DND-41 (cell line): ENCODE data around the gene RIPOR2.

Source experiments
- EZH2 ChIP-seq: IDR thresholded peaks from 3 replicates; pipeline ENCODE4 v1.6.1; 2012; ENCODE audit warnings: borderline replicate concordance, low read depth, mild to moderate bottlenecking, moderate library complexity, low read length, inconsistent platforms; ENCODE audit not compliant: severe bottlenecking
- TF ChIP-seq, protein P1 (sequence below): IDR thresholded peaks from 2 replicates; pipeline ENCODE4 v1.5.1; 2012; ENCODE audit warnings: borderline replicate concordance, low read length, moderate library complexity, mild to moderate bottlenecking; ENCODE audit not compliant: poor library complexity, severe bottlenecking; ENCODE audit errors: extremely low read depth

- TF ChIP-seq, protein P1, sequence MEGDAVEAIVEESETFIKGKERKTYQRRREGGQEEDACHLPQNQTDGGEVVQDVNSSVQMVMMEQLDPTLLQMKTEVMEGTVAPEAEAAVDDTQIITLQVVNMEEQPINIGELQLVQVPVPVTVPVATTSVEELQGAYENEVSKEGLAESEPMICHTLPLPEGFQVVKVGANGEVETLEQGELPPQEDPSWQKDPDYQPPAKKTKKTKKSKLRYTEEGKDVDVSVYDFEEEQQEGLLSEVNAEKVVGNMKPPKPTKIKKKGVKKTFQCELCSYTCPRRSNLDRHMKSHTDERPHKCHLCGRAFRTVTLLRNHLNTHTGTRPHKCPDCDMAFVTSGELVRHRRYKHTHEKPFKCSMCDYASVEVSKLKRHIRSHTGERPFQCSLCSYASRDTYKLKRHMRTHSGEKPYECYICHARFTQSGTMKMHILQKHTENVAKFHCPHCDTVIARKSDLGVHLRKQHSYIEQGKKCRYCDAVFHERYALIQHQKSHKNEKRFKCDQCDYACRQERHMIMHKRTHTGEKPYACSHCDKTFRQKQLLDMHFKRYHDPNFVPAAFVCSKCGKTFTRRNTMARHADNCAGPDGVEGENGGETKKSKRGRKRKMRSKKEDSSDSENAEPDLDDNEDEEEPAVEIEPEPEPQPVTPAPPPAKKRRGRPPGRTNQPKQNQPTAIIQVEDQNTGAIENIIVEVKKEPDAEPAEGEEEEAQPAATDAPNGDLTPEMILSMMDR = no peak
- TF ChIP-seq EZH2 = no peak
Observed at GRCh38 chr6:24969343-24969860, 33.6 kb upstream of the RIPOR2 start.
